K562 (cell line): ENCODE data around the gene NOSTRIN. TPM values are rescaled to one million over a fixed set of nuclear protein-coding genes. Genes with fewer than 3 reads are reported as not detected.

Source experiments
- BHLHE40 ChIP-seq: IDR thresholded peaks from 2 replicates; pipeline ENCODE4 v1.6.1; 2011; ENCODE audit warnings: low read length, improper control_type of control experiment
- EZH2 ChIP-seq: IDR thresholded peaks from 2 replicates; pipeline ENCODE4 v1.6.1; 2012; ENCODE audit warnings: low read depth, mild to moderate bottlenecking, inconsistent platforms, low read length, borderline replicate concordance
- FOXM1 ChIP-seq, 2 experiments: fragments of 450-650 bp in 1 of 2; sonication (generic) in 1 of 2; formaldehyde crosslinking in 1 of 2; IDR thresholded peaks; 2 replicates each; pipeline versions ENCODE4 v1.6.1 to v1.9.0; 2017 to 2022; ENCODE audit warnings: low read depth in 2 of 2, mild to moderate bottlenecking in 2 of 2, missing genetic modification reagents in 1 of 2, moderate library complexity in 1 of 2
- MEIS2 ChIP-seq: fragments of 450-650 bp; IDR thresholded peaks from 2 replicates; pipeline ENCODE4 v1.6.1; 2014; ENCODE audit warnings: mild to moderate bottlenecking; ENCODE audit not compliant: partially characterized antibody
- MTA3 ChIP-seq: fragments of 450-650 bp; formaldehyde crosslinking; IDR thresholded peaks from 2 replicates; pipeline ENCODE4 v1.6.1; 2017; ENCODE audit warnings: mild to moderate bottlenecking, borderline replicate concordance
- MYC ChIP-seq, 2 experiments: fragments of 250-450 bp in 1 of 2; sonication (Bioruptor Pico) in 1 of 2; IDR thresholded peaks; 2 replicates each; pipeline versions ENCODE4 v1.5.1 to v1.6.1; 2012 to 2021; ENCODE audit warnings: low read depth in 2 of 2, borderline replicate concordance in 1 of 2, improper control_type of control experiment in 1 of 2, low read length in 1 of 2, mild to moderate bottlenecking in 1 of 2, moderate library complexity in 1 of 2
- NR2C2 ChIP-seq, 2 experiments: fragments of 200-800 bp in 1 of 2; sonication (Bioruptor generic) in 1 of 2; sonication (generic) in 1 of 2; formaldehyde crosslinking in 1 of 2; IDR thresholded peaks; 2 replicates each; pipeline versions ENCODE4 v1.6.1 to v1.8.0; 2016 to 2022; ENCODE audit warnings: mild to moderate bottlenecking in 1 of 2, missing compliant biosample characterization in 1 of 2, missing genetic modification characterization in 1 of 2, missing genetic modification reagents in 1 of 2
- NUFIP1 ChIP-seq: fragments of 450-650 bp; IDR thresholded peaks from 2 replicates; pipeline ENCODE4 v1.6.1; 2018; ENCODE audit not compliant: partially characterized antibody
- PTTG1 ChIP-seq: fragments of 450-650 bp; IDR thresholded peaks from 2 replicates; pipeline ENCODE4 v1.6.1; 2016; ENCODE audit warnings: low read depth, mild to moderate bottlenecking, missing genetic modification characterization, missing compliant biosample characterization
- PYGO2 ChIP-seq: fragments of 450-650 bp; IDR thresholded peaks from 2 replicates; pipeline ENCODE4 v1.6.1; 2016; ENCODE audit warnings: mild to moderate bottlenecking, missing genetic modification characterization, moderate library complexity, missing compliant biosample characterization
- SAFB2 ChIP-seq: fragments of 200-400 bp; formaldehyde crosslinking; IDR thresholded peaks from 2 replicates; pipeline ENCODE4 v1.6.1; 2018; ENCODE audit warnings: borderline replicate concordance, low read length, low read depth, moderate library complexity; ENCODE audit not compliant: severe bottlenecking
- SMARCE1 ChIP-seq: fragments of 450-650 bp; IDR thresholded peaks from 2 replicates; pipeline ENCODE4 v1.7.1; 2016; ENCODE audit warnings: mild to moderate bottlenecking
- ZEB2 ChIP-seq: fragments of 450-650 bp; IDR thresholded peaks from 2 replicates; pipeline ENCODE4 v1.6.1; 2016
- ZFX ChIP-seq: sonication (generic); formaldehyde crosslinking; IDR thresholded peaks from 2 replicates; pipeline ENCODE4 v1.8.0; 2022; ENCODE audit warnings: mild to moderate bottlenecking, missing genetic modification reagents, moderate library complexity
- ZNF133 ChIP-seq: fragments of 250-450 bp; sonication (Bioruptor Pico); IDR thresholded peaks from 2 replicates; pipeline ENCODE4 v1.4.0; 2020; ENCODE audit warnings: mild to moderate bottlenecking
- ZNF239 ChIP-seq: fragments of 250-450 bp; sonication (Bioruptor Pico); IDR thresholded peaks from 2 replicates; pipeline ENCODE4 v1.4.0; 2020; ENCODE audit warnings: mild to moderate bottlenecking
- ZNF586 ChIP-seq: fragments of 450-650 bp; formaldehyde crosslinking; conservative IDR thresholded peaks from 2 replicates; pipeline ENCODE4 v1.4.0; 2020; ENCODE audit warnings: mild to moderate bottlenecking, moderate library complexity
- ZNF785 ChIP-seq: fragments of 250-450 bp; sonication (Bioruptor Pico); IDR thresholded peaks from 2 replicates; pipeline ENCODE4 v1.4.0; 2020; ENCODE audit warnings: mild to moderate bottlenecking
- polyA plus RNA-seq, 8 experiments: library from polyadenylated mRNA; depleted of rRNA in 4 of 8; stranded (reverse) in 5 of 8; unstranded in 3 of 8; fragments of >200 nt; fragmentation: Nextera tagmentation in 2 of 8; fragmentation: Illumina TruSeq in 1 of 8; extraction: Ambion mirVana in 2 of 8; extraction: Trizol in 1 of 8; gene quantifications; 2 replicates each; pipeline versions ENCODE4 v1.2.1 to v1.2.3, GENCODE V29; 2011 to 2014; ENCODE audit warnings: inconsistent platforms in 1 of 8, missing spikeins in 1 of 8
- total RNA-seq, 7 experiments: library from RNA; depleted of rRNA in 6 of 7; stranded (reverse); fragments of >200 nt in 6 of 7; fragmentation: Illumina TruSeq in 2 of 7; extraction: Trizol in 2 of 7; gene quantifications; 2 replicates each; pipeline versions ENCODE4 v1.2.1 to v1.2.3, GENCODE V29; 2011 to 2021; ENCODE audit warnings: low replicate concordance in 1 of 7
- TF ChIP-seq, protein P1 (sequence below): fragments of 250-450 bp; sonication (Bioruptor Pico); IDR thresholded peaks from 2 replicates; pipeline ENCODE4 v1.5.0; 2021; ENCODE audit warnings: mild to moderate bottlenecking, moderate library complexity
- TF ChIP-seq, protein P2 (sequence below): IDR thresholded peaks from 3 replicates; pipeline ENCODE4 v1.6.1; 2011; ENCODE audit warnings: borderline replicate concordance, mild to moderate bottlenecking, moderate library complexity; ENCODE audit not compliant: insufficient read length; ENCODE audit errors: extremely low read depth

The NOSTRIN gene
- total and polyA plus RNA-seq, 9 of the 15 experiments (the other 6 are each of a cell fraction or from before 2014, with no cell fraction given) = 26.7 to 82.9 (median 56.3) TPM

DNA sequence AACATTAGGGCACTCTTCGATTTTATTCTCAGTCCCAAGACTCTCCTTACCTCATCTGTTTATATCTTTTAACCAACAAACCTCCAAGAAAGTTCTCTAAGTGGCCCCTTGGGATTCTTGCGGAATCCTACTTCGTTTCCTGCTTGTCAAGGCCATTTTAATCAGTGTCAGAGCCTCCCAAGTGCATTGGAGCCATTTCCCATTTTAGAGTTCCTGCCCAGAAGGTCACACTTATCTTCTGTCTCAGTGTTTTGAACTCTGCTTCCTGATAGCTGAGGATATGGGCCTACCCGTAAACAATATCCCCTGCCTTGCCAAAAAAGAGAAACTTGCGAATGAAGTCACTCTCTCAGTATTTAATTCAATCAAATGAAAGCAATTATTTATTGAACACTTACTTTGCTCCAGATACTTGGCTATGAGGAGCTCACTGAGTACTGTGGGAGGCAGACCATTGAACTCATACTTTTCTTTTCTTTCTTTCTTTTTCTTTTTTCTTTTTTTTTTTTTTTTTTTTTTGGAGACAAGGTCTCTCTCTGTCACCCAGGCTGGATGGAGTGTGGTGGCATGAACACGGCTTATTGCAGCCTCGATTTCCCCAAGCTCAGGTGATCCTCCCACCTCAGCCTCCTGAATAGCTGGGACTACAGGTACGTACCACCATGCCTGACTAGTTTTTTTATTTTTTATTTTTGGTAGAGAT is 5.7 kb upstream of the NOSTRIN start (continued):
- TF ChIP-seq, protein P1, sequence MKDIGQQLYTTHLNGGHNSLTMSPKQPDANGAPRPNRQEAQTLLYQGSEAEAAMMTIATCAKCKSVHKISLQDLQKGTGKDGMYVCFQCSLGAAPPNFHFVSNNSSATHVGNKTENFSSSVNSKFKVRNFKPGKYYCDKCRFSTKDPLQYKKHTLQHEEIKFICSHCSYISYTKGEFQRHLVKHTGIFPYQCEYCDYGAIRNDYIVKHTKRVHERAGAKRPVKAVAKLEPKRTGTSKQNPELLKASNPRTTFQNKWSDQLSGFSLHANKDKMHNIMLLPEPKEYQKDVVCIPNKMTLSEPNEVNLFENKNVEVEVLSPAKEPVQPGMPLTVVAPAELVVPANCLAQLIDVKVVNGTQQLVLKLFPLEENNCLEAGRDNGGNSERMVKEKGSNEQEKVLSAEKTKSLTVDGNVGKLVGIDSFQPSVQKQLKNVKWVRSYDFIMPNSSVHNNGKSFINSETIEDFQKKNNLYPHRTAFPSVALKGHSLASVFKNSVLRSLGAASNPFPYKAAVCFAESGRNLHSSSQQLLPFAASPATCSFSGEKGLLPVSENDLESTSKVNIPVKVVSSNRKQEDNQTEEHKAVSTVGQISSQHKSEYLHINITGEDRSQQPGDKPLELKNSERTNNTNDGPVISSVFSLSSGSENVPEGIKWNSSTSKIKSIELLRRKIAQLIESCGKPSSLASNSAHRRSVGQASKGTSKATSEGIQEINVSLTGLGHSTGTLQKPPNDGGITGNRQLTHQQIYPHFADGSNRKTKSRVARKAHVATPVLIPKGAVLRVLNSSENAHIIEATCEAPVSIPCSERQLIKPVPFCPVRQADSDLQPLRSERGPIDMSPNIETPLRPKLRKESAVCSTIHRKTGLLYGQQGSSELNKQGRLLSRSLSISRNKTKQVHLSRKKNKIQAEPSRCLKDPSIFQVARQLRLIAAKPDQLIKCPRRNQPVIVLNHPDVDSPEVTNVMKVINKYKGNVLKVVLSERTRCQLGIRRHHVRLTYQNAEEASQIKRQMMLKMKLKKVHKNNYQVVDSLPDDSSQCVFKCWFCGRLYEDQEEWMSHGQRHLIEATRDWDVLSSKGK (CRISPR knock-in tag) = no peak
- TF ChIP-seq MTA3 = no peak
- no peak for TF ChIP-seq MYC (IDR thresholded peaks at IDR 0.05; ENCODE audit: low read depth, low read length)
- no peak for TF ChIP-seq MYC (CRISPR knock-in tag; IDR thresholded peaks at IDR 0.05; ENCODE audit: borderline replicate concordance, low read depth)
- no peak for TF ChIP-seq NR2C2 (CRISPR knock-in tag; IDR thresholded peaks at IDR 0.05)
- TF ChIP-seq NR2C2 (tag; IDR thresholded peaks at IDR 0.05) = peak; percentile 92
- TF ChIP-seq, protein P2, sequence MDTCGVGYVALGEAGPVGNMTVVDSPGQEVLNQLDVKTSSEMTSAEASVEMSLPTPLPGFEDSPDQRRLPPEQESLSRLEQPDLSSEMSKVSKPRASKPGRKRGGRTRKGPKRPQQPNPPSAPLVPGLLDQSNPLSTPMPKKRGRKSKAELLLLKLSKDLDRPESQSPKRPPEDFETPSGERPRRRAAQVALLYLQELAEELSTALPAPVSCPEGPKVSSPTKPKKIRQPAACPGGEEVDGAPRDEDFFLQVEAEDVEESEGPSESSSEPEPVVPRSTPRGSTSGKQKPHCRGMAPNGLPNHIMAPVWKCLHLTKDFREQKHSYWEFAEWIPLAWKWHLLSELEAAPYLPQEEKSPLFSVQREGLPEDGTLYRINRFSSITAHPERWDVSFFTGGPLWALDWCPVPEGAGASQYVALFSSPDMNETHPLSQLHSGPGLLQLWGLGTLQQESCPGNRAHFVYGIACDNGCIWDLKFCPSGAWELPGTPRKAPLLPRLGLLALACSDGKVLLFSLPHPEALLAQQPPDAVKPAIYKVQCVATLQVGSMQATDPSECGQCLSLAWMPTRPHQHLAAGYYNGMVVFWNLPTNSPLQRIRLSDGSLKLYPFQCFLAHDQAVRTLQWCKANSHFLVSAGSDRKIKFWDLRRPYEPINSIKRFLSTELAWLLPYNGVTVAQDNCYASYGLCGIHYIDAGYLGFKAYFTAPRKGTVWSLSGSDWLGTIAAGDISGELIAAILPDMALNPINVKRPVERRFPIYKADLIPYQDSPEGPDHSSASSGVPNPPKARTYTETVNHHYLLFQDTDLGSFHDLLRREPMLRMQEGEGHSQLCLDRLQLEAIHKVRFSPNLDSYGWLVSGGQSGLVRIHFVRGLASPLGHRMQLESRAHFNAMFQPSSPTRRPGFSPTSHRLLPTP = no peak
- TF ChIP-seq ZEB2 = 0 out of 2 replicates have a peak, but pooled peaks have one; percentile 9
- no peak for TF ChIP-seq ZNF133 (CRISPR knock-in tag)
- TF ChIP-seq BHLHE40 = peak; percentile 37; the same call in 1 of the 2 replicates
- TF ChIP-seq ZNF239 (CRISPR knock-in tag) = peak; percentile 45; the same call in 1 of the 2 replicates
- peak; percentile 32; the same call in 1 of the 2 replicates for TF ChIP-seq SMARCE1
- TF ChIP-seq EZH2 = no peak
- TF ChIP-seq NUFIP1 = no peak
- peak; percentile 4 for TF ChIP-seq MEIS2
- TF ChIP-seq SAFB2 = no peak
- TF ChIP-seq PYGO2 = no peak
- TF ChIP-seq ZFX (CRISPR knock-in tag) = peak; percentile 86
- TF ChIP-seq FOXM1 (IDR thresholded peaks at IDR 0.05; ENCODE audit: low read depth) = peak; percentile 39; the same call in 1 of the 2 replicates
- no peak for TF ChIP-seq FOXM1 (CRISPR knock-in tag; IDR thresholded peaks at IDR 0.05; ENCODE audit: low read depth)
- no peak for TF ChIP-seq ZNF586 (CRISPR knock-in tag)
- TF ChIP-seq PTTG1 (tag) = no peak
- TF ChIP-seq ZNF785 = no peak
